ENCODE results near the gene MTMR10.

DNA sequence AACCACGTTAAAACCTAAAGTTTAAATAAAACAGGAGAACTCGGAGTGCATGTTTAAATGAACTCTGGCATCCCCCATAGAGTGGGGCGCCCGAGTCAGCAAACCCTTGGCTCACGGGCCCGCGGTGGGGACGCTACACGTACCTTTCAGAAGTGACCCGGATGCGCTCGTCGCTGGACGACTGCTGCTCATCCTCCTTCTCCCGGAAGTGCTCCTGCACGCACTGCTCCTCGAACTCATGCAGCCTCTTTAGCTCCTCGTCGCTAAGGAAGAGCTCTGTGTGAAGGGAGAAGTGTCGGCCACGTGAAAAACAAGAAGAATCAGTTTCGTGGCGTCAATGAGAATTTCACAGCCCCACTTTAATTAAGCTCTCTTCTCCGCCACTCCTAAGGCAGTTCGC lies 34.6 kb upstream of the MTMR10 start:
- TF ChIP-seq POLR2A (IDR thresholded peaks at IDR 0.05; ENCODE audit: low read depth, low read length) = no peak
- TF ChIP-seq POLR2AphosphoS5 (IDR thresholded peaks at IDR 0.05; ENCODE audit: low read depth, low read length) = no peak
- no peak for TF ChIP-seq POU2F2 (IDR thresholded peaks at IDR 0.05; ENCODE audit: low read depth, low read length)
- TF ChIP-seq TAF1 (IDR thresholded peaks at IDR 0.05; ENCODE audit: low read depth, low read length) = no peak

Data from GM12891 (cell line).